ENCODE results near the gene SPOCK1.

Gene SPOCK1

GRCh38 chr5:137129886-137130680 is 369.0 kb downstream of the SPOCK1 start:
- H3K27ac Mint-ChIP-seq = no peak overlapping the region
- H3K4me3 Mint-ChIP-seq = no peak overlapping the region
- no peaks in the 10 kb centered on the region for H3K27me3 Mint-ChIP-seq
- no peak for ATAC-seq
- H3K36me3 Mint-ChIP-seq = no peaks in the 10 kb centered on the region
- no peaks in the 10 kb centered on the region for H3K4me1 Mint-ChIP-seq
- no peaks in the 10 kb centered on the region for H3K9me3 Mint-ChIP-seq

- Mint-ChIP-seq H3K4me3 (no peak overlapping the region), H3K4me1 (no peaks in the 10 kb centered on the region)
- ATAC-seq = no peak
Observed at GRCh38 chr5:137128012-137128411, 371.1 kb downstream of the SPOCK1 start.

GRCh38 chr5:137126829-137127228 is 372.3 kb downstream of the SPOCK1 start:
- H3K36me3 Mint-ChIP-seq = no peaks in the 10 kb centered on the region

More at GRCh38 chr5:137128012-137128411, 371.1 kb downstream of the SPOCK1 start:
- Mint-ChIP-seq H3K36me3 (no peaks in the 10 kb centered on the region), H3K9me3 (no peaks in the 10 kb centered on the region), H3K27ac (no peak overlapping the region), H3K27me3 (no peaks in the 10 kb centered on the region)

GRCh38 chr5:137122558-137122957 is 376.6 kb downstream of the SPOCK1 start:
- Mint-ChIP-seq H3K9me3 (no peaks in the 10 kb centered on the region), H3K36me3 (no peaks in the 10 kb centered on the region), H3K27me3 (no peaks in the 10 kb centered on the region), H3K4me3 (no peak overlapping the region), H3K4me1 (no peaks in the 10 kb centered on the region), H3K27ac (no peak overlapping the region)
- no peak for ATAC-seq

More at GRCh38 chr5:137126829-137127228, 372.3 kb downstream of the SPOCK1 start:
- Mint-ChIP-seq H3K27ac (no peak overlapping the region), H3K4me1 (no peaks in the 10 kb centered on the region), H3K4me3 (no peak overlapping the region), H3K9me3 (no peaks in the 10 kb centered on the region), H3K27me3 (no peaks in the 10 kb centered on the region)
- ATAC-seq = no peak

GRCh38 chr5:137122075-137122474 is 377.1 kb downstream of the SPOCK1 start:
- ATAC-seq = no peak
- no peaks in the 10 kb centered on the region for H3K4me1 Mint-ChIP-seq
- H3K9me3 Mint-ChIP-seq = peaks cover 1% of the 10 kb centered on the region
- no peaks in the 10 kb centered on the region for H3K36me3 Mint-ChIP-seq
- H3K4me3 Mint-ChIP-seq = no peak overlapping the region
- H3K27me3 Mint-ChIP-seq = peaks cover 3% of the 10 kb centered on the region
- no peak overlapping the region for H3K27ac Mint-ChIP-seq

DNA sequence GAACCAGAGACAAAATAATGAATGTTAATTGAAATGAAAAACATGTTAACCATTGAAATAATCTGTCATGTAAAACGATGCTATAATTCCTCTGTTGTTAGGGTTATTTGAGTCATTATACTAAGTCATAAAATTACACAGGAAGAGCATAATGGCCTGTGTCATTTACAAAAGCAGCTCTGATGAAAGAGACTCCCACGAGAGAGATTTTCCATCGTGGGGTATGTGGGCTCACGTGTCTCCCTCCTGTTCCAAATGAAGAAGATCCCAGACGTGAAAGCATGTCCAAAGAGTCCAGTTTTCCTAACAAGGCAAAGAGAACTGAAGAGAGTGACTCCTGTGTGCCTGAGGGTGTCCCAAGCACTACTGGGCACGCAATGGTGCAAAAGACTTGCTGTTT is 379.8 kb downstream of the SPOCK1 start:
- no peaks in the 10 kb centered on the region for H3K36me3 Mint-ChIP-seq
- no peak overlapping the region for H3K27ac Mint-ChIP-seq
- peaks cover 11% of the 10 kb centered on the region for H3K27me3 Mint-ChIP-seq
- H3K9me3 Mint-ChIP-seq = peaks cover 3% of the 10 kb centered on the region
- no peaks in the 10 kb centered on the region for H3K4me1 Mint-ChIP-seq
- H3K4me3 Mint-ChIP-seq = no peak overlapping the region
- no peak for ATAC-seq

DNA sequence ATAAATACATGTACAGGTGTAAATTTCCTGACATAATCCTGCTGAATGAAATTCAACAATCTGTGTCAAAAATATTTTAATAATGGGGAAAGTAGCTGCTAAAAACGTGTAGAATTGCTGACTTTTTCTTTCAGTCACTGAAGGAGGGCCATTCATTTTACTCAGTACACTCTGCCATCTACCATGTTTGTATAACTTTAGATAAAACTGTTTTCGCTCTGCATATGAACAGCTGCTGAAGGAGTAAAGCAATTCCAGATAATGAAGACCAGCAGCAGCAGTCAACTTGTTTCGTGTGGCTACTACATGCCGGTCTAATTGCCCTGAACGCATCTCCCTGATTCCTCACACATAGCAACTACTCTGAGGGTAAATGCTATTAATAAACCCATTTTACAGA is 380.5 kb downstream of the SPOCK1 start:
- Mint-ChIP-seq H3K27ac (no peak overlapping the region), H3K4me1 (no peaks in the 10 kb centered on the region), H3K27me3 (peaks cover 11% of the 10 kb centered on the region), H3K9me3 (peaks cover 3% of the 10 kb centered on the region), H3K4me3 (no peak overlapping the region), H3K36me3 (no peaks in the 10 kb centered on the region)
- no peak for ATAC-seq

DNA sequence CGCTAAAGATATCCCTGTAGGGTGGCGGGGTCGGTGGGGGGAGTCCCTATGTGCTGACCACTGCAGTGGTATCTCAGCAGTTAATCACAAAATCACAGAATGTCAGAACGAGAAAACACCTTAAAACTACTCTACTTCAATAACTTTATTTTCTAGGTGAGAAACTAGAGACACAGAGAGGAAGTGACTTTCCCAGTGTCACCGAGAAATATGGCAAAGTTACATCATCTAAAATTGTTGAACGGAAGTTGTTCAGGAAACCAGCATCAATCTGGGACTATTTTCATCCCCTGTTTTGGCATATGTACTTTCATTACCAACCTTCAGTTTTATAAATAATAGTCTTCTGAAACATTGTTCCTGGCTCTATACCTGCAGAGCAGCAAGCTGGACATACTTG is 384.0 kb downstream of the SPOCK1 start:
- no peaks in the 10 kb centered on the region for H3K4me1 Mint-ChIP-seq
- peaks cover 3% of the 10 kb centered on the region for H3K9me3 Mint-ChIP-seq
- no peak for ATAC-seq
- peaks cover 11% of the 10 kb centered on the region for H3K27me3 Mint-ChIP-seq
- no peak overlapping the region for H3K27ac Mint-ChIP-seq
- no peak overlapping the region for H3K4me3 Mint-ChIP-seq
- H3K36me3 Mint-ChIP-seq = no peaks in the 10 kb centered on the region

- H3K9me3 Mint-ChIP-seq = peaks cover 3% of the 10 kb centered on the region
- no peaks in the 10 kb centered on the region for H3K36me3 Mint-ChIP-seq
- peaks cover 11% of the 10 kb centered on the region for H3K27me3 Mint-ChIP-seq
- no peak overlapping the region for H3K27ac Mint-ChIP-seq
- H3K4me3 Mint-ChIP-seq = no peak overlapping the region
- no peak for ATAC-seq
- no peaks in the 10 kb centered on the region for H3K4me1 Mint-ChIP-seq
Observed at GRCh38 chr5:137114529-137114928, 384.6 kb downstream of the SPOCK1 start.

DNA sequence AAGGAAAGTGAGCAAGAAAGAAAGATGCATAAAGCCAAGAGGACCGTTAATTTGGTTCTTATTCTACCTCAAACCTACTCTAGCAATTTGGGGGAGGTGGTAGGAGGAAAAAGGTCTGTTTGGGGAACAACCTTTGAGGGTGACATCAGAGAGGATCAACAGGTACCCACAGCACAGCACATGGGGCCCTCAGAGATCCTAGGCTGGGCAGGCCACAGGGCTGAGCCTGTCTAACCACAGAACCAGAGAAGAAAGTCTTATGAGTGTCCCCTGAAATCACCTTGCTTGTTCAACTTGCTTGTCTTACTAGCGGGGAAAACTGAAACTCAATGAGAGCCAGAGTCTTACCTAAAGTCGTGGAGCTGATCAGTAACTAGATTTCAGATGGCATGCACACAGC is 385.2 kb downstream of the SPOCK1 start:
- Mint-ChIP-seq H3K4me3 (no peak overlapping the region), H3K27me3 (peaks cover 11% of the 10 kb centered on the region), H3K36me3 (no peaks in the 10 kb centered on the region), H3K4me1 (no peaks in the 10 kb centered on the region), H3K27ac (no peak overlapping the region), H3K9me3 (peaks cover 3% of the 10 kb centered on the region)
- no peak for ATAC-seq

DNA sequence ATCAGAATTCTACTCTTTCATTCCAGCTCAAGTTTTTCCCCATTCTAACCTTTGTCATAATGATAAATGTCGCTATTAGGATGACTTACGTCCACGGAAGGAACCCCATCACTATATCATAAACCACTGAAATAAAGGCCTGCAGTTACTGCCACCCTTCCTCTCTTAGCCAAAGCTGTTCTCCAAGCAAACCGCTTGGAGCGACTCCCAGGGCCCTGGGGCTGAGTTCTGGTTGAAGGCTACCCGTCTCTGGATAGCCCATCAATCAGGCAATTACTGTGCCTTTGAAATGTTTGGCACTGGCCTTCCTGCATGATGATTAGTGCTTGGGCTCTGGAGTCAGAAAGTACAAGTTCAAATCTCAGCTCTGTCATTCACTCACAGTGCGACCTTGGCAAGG is 386.0 kb downstream of the SPOCK1 start:
- ATAC-seq = no peak
- Mint-ChIP-seq H3K9me3 (peaks cover 3% of the 10 kb centered on the region), H3K27ac (no peak overlapping the region), H3K27me3 (peaks cover 11% of the 10 kb centered on the region), H3K4me3 (no peak overlapping the region), H3K36me3 (no peaks in the 10 kb centered on the region), H3K4me1 (no peaks in the 10 kb centered on the region)

DNA sequence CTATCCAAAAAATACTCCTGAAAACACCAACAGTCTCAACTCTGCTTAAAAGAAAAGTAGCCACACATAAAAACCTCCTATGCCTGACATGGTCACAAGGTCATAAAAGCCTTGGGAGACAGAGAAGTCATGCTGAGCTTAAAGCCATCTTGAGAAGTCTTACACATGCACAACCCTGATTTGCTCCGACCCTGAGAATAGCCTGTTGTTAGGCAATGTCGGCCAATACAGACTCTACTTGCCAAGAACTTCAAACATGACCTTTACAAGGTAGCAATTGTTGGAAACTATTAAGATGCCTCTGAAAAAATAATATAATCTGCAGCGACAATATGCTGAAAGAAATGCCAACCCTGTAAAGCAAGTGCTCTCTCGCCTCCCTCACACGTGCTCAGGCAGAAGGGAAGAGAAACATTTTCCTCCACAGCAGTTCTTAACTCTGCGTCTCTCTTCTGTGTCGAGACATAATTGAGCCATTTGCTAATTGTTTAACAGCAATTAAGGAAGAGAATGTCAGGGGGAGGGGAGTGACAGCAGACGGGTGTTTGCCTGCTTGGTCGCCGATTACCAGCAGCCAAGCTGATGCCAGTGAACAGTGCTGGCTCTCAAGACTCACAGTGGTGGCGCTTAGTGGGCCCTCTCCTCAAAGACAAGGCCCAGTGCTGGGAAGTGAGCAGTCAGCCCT is 393.6 kb downstream of the SPOCK1 start:
- no peak overlapping the region for H3K27ac Mint-ChIP-seq
- no peaks in the 10 kb centered on the region for H3K4me1 Mint-ChIP-seq
- no peaks in the 10 kb centered on the region for H3K36me3 Mint-ChIP-seq
- no peaks in the 10 kb centered on the region for H3K9me3 Mint-ChIP-seq
- H3K4me3 Mint-ChIP-seq = no peak overlapping the region
- ATAC-seq = no peak
- no peaks in the 10 kb centered on the region for H3K27me3 Mint-ChIP-seq

DNA sequence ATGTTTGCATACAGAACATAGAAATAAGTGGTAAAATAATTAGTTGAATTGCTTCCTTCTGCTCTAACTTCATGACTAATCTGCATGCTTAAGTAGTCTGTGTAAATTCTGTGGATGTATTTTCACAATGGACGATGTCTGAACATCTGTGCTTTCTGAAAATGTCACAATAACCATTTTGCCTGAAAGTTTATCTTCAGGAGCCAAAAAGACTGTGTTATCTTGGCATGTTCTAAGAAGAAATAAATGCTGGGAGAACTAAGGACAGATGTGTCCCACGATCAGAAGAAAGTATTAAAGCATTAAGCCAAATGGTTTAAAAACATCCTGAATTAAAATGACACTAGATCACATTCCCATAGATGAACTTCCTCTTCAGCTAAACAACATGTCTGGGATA is 397.6 kb downstream of the SPOCK1 start:
- Mint-ChIP-seq H3K36me3 (no peaks in the 10 kb centered on the region), H3K27ac (no peak overlapping the region), H3K4me3 (no peak overlapping the region), H3K9me3 (no peaks in the 10 kb centered on the region), H3K27me3 (no peaks in the 10 kb centered on the region), H3K4me1 (no peaks in the 10 kb centered on the region)
- ATAC-seq = no peak

DNA sequence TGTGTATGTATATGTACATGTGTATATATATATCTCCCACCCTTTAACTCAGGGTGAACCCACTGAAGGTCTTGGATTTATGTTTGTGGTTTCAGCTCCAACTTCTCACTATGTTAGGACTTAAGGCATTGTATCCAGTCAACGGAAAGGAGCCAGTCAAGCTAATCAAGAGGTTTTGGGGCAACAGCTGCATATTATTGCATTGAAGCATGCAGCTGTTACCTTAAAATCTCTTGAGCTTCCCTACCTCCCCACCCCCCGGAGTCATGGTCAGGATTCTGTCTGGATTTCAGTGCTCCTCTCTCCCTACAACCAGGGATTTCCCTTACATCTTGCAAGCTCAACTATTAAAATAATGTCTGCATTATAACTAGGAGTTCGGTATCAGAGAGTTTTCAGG is 399.5 kb downstream of the SPOCK1 start:
- no peaks in the 10 kb centered on the region for H3K27me3 Mint-ChIP-seq
- H3K4me1 Mint-ChIP-seq = no peaks in the 10 kb centered on the region
- H3K4me3 Mint-ChIP-seq = no peak overlapping the region
- H3K27ac Mint-ChIP-seq = no peak overlapping the region
- H3K9me3 Mint-ChIP-seq = no peaks in the 10 kb centered on the region
- ATAC-seq = no peak
- H3K36me3 Mint-ChIP-seq = no peaks in the 10 kb centered on the region

- no peaks in the 10 kb centered on the region for H3K27me3 Mint-ChIP-seq
- H3K4me1 Mint-ChIP-seq = no peaks in the 10 kb centered on the region
- no peaks in the 10 kb centered on the region for H3K9me3 Mint-ChIP-seq
- no peaks in the 10 kb centered on the region for H3K36me3 Mint-ChIP-seq
- no peak overlapping the region for H3K27ac Mint-ChIP-seq
- H3K4me3 Mint-ChIP-seq = no peak overlapping the region
- ATAC-seq = no peak
Observed at GRCh38 chr5:137098663-137099062, 400.5 kb downstream of the SPOCK1 start.

DNA sequence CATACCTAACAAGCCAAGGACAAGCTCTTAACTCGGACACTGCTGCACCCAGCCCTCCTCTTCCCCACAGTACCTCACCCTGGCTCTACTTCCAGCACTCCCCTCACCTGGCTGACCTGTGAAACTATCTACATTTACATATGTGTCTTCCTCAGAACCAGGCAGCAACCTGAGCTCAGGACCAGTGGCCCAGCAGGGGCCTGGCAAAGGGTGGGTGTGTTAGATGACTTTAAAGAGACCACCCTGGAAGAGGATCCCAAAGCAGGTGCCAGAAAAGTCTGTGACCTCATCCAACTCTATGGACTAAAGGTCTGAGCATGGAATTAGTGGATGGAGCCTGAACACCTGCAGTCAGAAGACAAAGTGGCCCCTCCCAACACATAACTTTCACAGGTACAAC is 400.9 kb downstream of the SPOCK1 start:
- H3K36me3 Mint-ChIP-seq = no peaks in the 10 kb centered on the region
- ATAC-seq = no peak
- no peaks in the 10 kb centered on the region for H3K4me1 Mint-ChIP-seq
- H3K27me3 Mint-ChIP-seq = no peaks in the 10 kb centered on the region
- no peaks in the 10 kb centered on the region for H3K9me3 Mint-ChIP-seq
- H3K27ac Mint-ChIP-seq = no peak overlapping the region
- no peak overlapping the region for H3K4me3 Mint-ChIP-seq
